OCI-LY3 (cell line): Measurements from ENCODE around the gene TCTN1.

Experiments
- EZH2phosphoT487 ChIP-seq: fragments of 200-600 bp; shearing (Covaris generic); IDR thresholded peaks from 2 replicates; pipeline ENCODE4 v1.6.1; 2018; ENCODE audit warnings: antibody characterized with exemption, mixed run types, low read depth
- TF ChIP-seq, protein P1 (sequence below): fragments of 200-600, 300-600 bp; sonication (generic); IDR thresholded peaks from 2 replicates; pipeline ENCODE4 v1.5.1; 2014; ENCODE audit warnings: antibody characterized with exemption, low read length, low read depth

DNA sequence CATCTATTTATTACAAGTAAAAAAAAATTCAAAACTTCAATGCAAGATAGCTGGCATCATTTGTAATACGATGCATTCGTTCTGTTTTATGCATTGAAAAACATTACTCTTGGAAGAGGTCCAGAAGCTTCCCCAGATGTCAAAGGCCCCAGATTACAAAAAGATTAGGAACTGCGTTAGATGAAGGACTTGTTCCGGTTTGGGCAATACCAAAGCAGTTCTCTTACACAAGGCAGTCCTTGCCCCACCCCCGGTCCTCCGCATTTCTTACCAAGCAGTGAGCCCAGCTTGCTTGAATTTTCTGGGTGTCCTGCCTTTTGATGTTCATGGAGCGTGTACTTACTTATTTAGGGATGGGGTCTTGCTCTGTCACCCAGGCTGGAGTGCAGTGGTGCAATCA is 79.8 kb downstream of the TCTN1 start:
- TF ChIP-seq, protein P1, sequence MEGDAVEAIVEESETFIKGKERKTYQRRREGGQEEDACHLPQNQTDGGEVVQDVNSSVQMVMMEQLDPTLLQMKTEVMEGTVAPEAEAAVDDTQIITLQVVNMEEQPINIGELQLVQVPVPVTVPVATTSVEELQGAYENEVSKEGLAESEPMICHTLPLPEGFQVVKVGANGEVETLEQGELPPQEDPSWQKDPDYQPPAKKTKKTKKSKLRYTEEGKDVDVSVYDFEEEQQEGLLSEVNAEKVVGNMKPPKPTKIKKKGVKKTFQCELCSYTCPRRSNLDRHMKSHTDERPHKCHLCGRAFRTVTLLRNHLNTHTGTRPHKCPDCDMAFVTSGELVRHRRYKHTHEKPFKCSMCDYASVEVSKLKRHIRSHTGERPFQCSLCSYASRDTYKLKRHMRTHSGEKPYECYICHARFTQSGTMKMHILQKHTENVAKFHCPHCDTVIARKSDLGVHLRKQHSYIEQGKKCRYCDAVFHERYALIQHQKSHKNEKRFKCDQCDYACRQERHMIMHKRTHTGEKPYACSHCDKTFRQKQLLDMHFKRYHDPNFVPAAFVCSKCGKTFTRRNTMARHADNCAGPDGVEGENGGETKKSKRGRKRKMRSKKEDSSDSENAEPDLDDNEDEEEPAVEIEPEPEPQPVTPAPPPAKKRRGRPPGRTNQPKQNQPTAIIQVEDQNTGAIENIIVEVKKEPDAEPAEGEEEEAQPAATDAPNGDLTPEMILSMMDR: no peak
- TF ChIP-seq EZH2phosphoT487: no peak
